Trophoblast cell (in vitro differentiated cells and primary cell): ENCODE results near the gene TMEM220.

ENCODE experiments used
- DNase-seq, 2 donors: peaks; one replicate each; pipeline ENCODE4 v3.0.0-alpha.2; 2016
- H2AFZ ChIP-seq: 2 replicates; pipeline ENCODE4 v1.6.1; 2013; ENCODE audit warnings: low read length, moderate library complexity, mild to moderate bottlenecking; ENCODE audit not compliant: insufficient read depth, poor library complexity
- H2AK5ac ChIP-seq: 2 replicates; pipeline ENCODE4 v1.6.1; 2013; ENCODE audit warnings: mild to moderate bottlenecking, low read length
- H2BK120ac ChIP-seq: 2 replicates; pipeline ENCODE4 v1.6.1; 2013; ENCODE audit warnings: low read length, mild to moderate bottlenecking, moderate library complexity; ENCODE audit not compliant: insufficient read depth, poor library complexity
- H2BK12ac ChIP-seq: 2 replicates; pipeline ENCODE4 v1.6.1; 2013; ENCODE audit warnings: mild to moderate bottlenecking, low read length, moderate library complexity
- H2BK5ac ChIP-seq: 2 replicates; pipeline ENCODE4 v1.6.1; 2013; ENCODE audit warnings: low read length, low read depth, moderate library complexity, mild to moderate bottlenecking; ENCODE audit not compliant: poor library complexity
- H3K14ac ChIP-seq: 2 replicates; pipeline ENCODE4 v1.6.1; 2013; ENCODE audit warnings: mild to moderate bottlenecking, low read length
- H3K18ac ChIP-seq: 2 replicates; pipeline ENCODE4 v1.6.1; 2013; ENCODE audit warnings: mild to moderate bottlenecking, low read length
- H3K23ac ChIP-seq: 2 replicates; pipeline ENCODE4 v1.6.1; 2013; ENCODE audit warnings: low read length
- H3K27ac ChIP-seq: 2 replicates; pipeline ENCODE4 v1.5.1; 2013; ENCODE audit warnings: low read depth, mild to moderate bottlenecking, inconsistent platforms, low read length, moderate library complexity
- H3K27me3 ChIP-seq: 2 replicates; pipeline ENCODE4 v1.6.1; 2013; ENCODE audit warnings: inconsistent platforms, mild to moderate bottlenecking, low read length, moderate library complexity; ENCODE audit not compliant: insufficient read depth
- H3K36me3 ChIP-seq, 2 experiments: 1 replicate in 1 of 2; 2 replicates in 1 of 2; pipeline ENCODE4 v1.6.1; 2013; ENCODE audit warnings: low read length in 2 of 2, mild to moderate bottlenecking in 2 of 2, moderate library complexity in 1 of 2; ENCODE audit not compliant: insufficient read depth in 2 of 2, control insufficient read depth in 1 of 2
- H3K4ac ChIP-seq: 2 replicates; pipeline ENCODE4 v1.6.1; 2013; ENCODE audit warnings: low read depth, mild to moderate bottlenecking, low read length, moderate library complexity
- H3K4me1 ChIP-seq, 2 experiments: 1 replicate in 1 of 2; 2 replicates in 1 of 2; pipeline ENCODE4 v1.6.1; 2013; ENCODE audit warnings: low read length in 2 of 2, mild to moderate bottlenecking in 2 of 2, moderate library complexity in 1 of 2; ENCODE audit not compliant: insufficient read depth in 2 of 2, control insufficient read depth in 1 of 2
- H3K4me2 ChIP-seq: 2 replicates; pipeline ENCODE4 v1.6.1; 2013; ENCODE audit warnings: inconsistent platforms, mild to moderate bottlenecking, low read length, moderate library complexity
- H3K4me3 ChIP-seq: 2 replicates; pipeline ENCODE4 v1.5.1; 2013; ENCODE audit warnings: mild to moderate bottlenecking, low read depth, low read length, inconsistent platforms
- H3K79me1 ChIP-seq: one replicate; pipeline ENCODE4 v1.6.1; 2013; ENCODE audit warnings: low read length
- H3K79me2 ChIP-seq: 2 replicates; pipeline ENCODE4 v1.6.1; 2013; ENCODE audit warnings: low read length, mild to moderate bottlenecking; ENCODE audit not compliant: control insufficient read depth, insufficient read depth, poor library complexity
- H3K9ac ChIP-seq: 2 replicates; pipeline ENCODE4 v1.6.1; 2013; ENCODE audit warnings: mild to moderate bottlenecking, low read length
- H3K9me3 ChIP-seq: 2 replicates; pipeline ENCODE4 v1.6.1; 2013; ENCODE audit warnings: low read depth, mild to moderate bottlenecking, control low read depth, inconsistent platforms, low read length; ENCODE audit not compliant: insufficient read depth
- H4K12ac ChIP-seq: 2 replicates; pipeline ENCODE4 v1.6.1; 2013; ENCODE audit warnings: low read depth, mild to moderate bottlenecking, low read length, moderate library complexity
- H4K8ac ChIP-seq: 2 replicates; pipeline ENCODE4 v1.6.1; 2013; ENCODE audit warnings: low read depth, mild to moderate bottlenecking, low read length, moderate library complexity
- H4K91ac ChIP-seq: one replicate; pipeline ENCODE4 v1.6.1; 2013; ENCODE audit warnings: low read depth, mild to moderate bottlenecking, low read length, moderate library complexity
- WGBS: extraction: QIAGEN DNeasy Blood & Tissue Kit; methylation state at CpG from one replicate; pipeline ENCODE4 v1.1.7; 2013; ENCODE audit warnings: missing lambda C conversion rate; ENCODE audit not compliant: insufficient read length, insufficient coverage; ENCODE audit errors: extremely low coverage; 5-methylcytosine and 5-hydroxymethylcytosine counted together

TMEM220 gene

GRCh38 chr17:10673312-10673711 lies 56.5 kb downstream of the TMEM220 start:
- Histone ChIP-seq H2AFZ (no peak overlapping the region), H3K4me1 (peaks cover 0 to 2% of the 10 kb centered on the region in 2 experiments), H2AK5ac (no peak overlapping the region), H3K4me2 (no peak overlapping the region), H2BK12ac (no peak overlapping the region), H3K23ac (no peak overlapping the region), H4K8ac (no peak overlapping the region), H4K91ac (no peak overlapping the region), H3K27ac (no peak overlapping the region), H2BK120ac (no peak overlapping the region), H3K18ac (no peak overlapping the region), H3K79me1 (no peaks in the 10 kb centered on the region), H3K14ac (no peak overlapping the region), H3K4ac (no peak overlapping the region), H3K79me2 (no peaks in the 10 kb centered on the region), H2BK5ac (no peak overlapping the region), H4K12ac (no peak overlapping the region), H3K4me3 (no peak overlapping the region), H3K27me3 (no peaks in the 10 kb centered on the region), H3K9ac (no peak overlapping the region), H3K36me3 (peaks cover 7 to 17% of the 10 kb centered on the region in 2 experiments), H3K9me3 (no peaks in the 10 kb centered on the region)
- no CpG with 5 or more reads among the region's 12 CpGs for WGBS
- no peak for DNase-seq

GRCh38 chr17:10668775-10669174 lies 61.0 kb downstream of the TMEM220 start:
- WGBS: no CpG with 5 or more reads among the region's 1 CpG
- H2BK120ac ChIP-seq: no peak overlapping the region
- no peak overlapping the region for H3K4me3 ChIP-seq
- H3K9ac ChIP-seq: no peak overlapping the region
- H3K79me2 ChIP-seq: no peaks in the 10 kb centered on the region
- no peak overlapping the region for H3K4ac ChIP-seq
- no peak overlapping the region for H4K8ac ChIP-seq
- H3K27me3 ChIP-seq: no peaks in the 10 kb centered on the region
- DNase-seq: peak in 1 of 2 donors; percentile 23
- no peak overlapping the region for H3K4me2 ChIP-seq
- H2AK5ac ChIP-seq: no peak overlapping the region
- H3K9me3 ChIP-seq: no peaks in the 10 kb centered on the region
- no peak overlapping the region for H2BK5ac ChIP-seq
- H3K27ac ChIP-seq: no peak overlapping the region
- H4K12ac ChIP-seq: no peak overlapping the region
- no peak overlapping the region for H4K91ac ChIP-seq
- H3K4me1 ChIP-seq: peaks cover 0 to 2% of the 10 kb centered on the region in 2 experiments
- H3K79me1 ChIP-seq: no peaks in the 10 kb centered on the region
- H3K18ac ChIP-seq: no peak overlapping the region
- H2AFZ ChIP-seq: no peak overlapping the region
- H3K36me3 ChIP-seq: peaks cover 0 to 2% of the 10 kb centered on the region in 2 experiments
- no peak overlapping the region for H3K23ac ChIP-seq
- no peak overlapping the region for H2BK12ac ChIP-seq
- no peak overlapping the region for H3K14ac ChIP-seq

GRCh38 chr17:10666906-10667305 lies 62.9 kb downstream of the TMEM220 start:
- no peaks in the 10 kb centered on the region for H3K79me1 ChIP-seq
- H3K9me3 ChIP-seq: no peaks in the 10 kb centered on the region
- no peak overlapping the region for H2BK12ac ChIP-seq
- no peak for DNase-seq
- H3K14ac ChIP-seq: no peak overlapping the region
- no peak overlapping the region for H3K4ac ChIP-seq
- no peak overlapping the region for H3K27ac ChIP-seq
- H3K23ac ChIP-seq: no peak overlapping the region
- H3K9ac ChIP-seq: no peak overlapping the region
- H3K4me2 ChIP-seq: no peak overlapping the region
- H3K4me1 ChIP-seq: peaks cover 0 to 2% of the 10 kb centered on the region in 2 experiments
- no peak overlapping the region for H2BK5ac ChIP-seq
- WGBS: no CpG with 5 or more reads among the region's 5 CpGs
- no peak overlapping the region for H3K4me3 ChIP-seq
- no peak overlapping the region for H2AFZ ChIP-seq
- H3K18ac ChIP-seq: no peak overlapping the region
- no peaks in the 10 kb centered on the region for H3K36me3 ChIP-seq
- H4K12ac ChIP-seq: no peak overlapping the region
- H3K79me2 ChIP-seq: no peaks in the 10 kb centered on the region
- no peak overlapping the region for H4K8ac ChIP-seq
- no peak overlapping the region for H4K91ac ChIP-seq
- no peaks in the 10 kb centered on the region for H3K27me3 ChIP-seq
- no peak overlapping the region for H2BK120ac ChIP-seq
- no peak overlapping the region for H2AK5ac ChIP-seq

- H3K27ac ChIP-seq: no peak overlapping the region
- no peak overlapping the region for H3K9ac ChIP-seq
- WGBS: no CpG with 5 or more reads among the region's 9 CpGs
- H2AK5ac ChIP-seq: no peak overlapping the region
- no peaks in the 10 kb centered on the region for H3K27me3 ChIP-seq
- no peak overlapping the region for H2BK12ac ChIP-seq
- H3K4ac ChIP-seq: no peak overlapping the region
- H2BK5ac ChIP-seq: no peak overlapping the region
- H2BK120ac ChIP-seq: no peak overlapping the region
- H3K4me1 ChIP-seq: no peaks in the 10 kb centered on the region
- H3K4me3 ChIP-seq: no peak overlapping the region
- H3K79me1 ChIP-seq: no peaks in the 10 kb centered on the region
- peak overlapping the region; percentile 36 for H4K12ac ChIP-seq
- DNase-seq: no peak
- no peak overlapping the region for H3K14ac ChIP-seq
- no peak overlapping the region for H3K18ac ChIP-seq
- H3K79me2 ChIP-seq: no peaks in the 10 kb centered on the region
- no peaks in the 10 kb centered on the region for H3K9me3 ChIP-seq
- H3K23ac ChIP-seq: no peak overlapping the region
- no peak overlapping the region for H4K91ac ChIP-seq
- no peak overlapping the region for H2AFZ ChIP-seq
- H4K8ac ChIP-seq: no peak overlapping the region
- no peak overlapping the region for H3K4me2 ChIP-seq
- H3K36me3 ChIP-seq: no peaks in the 10 kb centered on the region
Measured at GRCh38 chr17:10664571-10664970, 65.3 kb downstream of the TMEM220 start.
